IMR-90 (cell line): ENCODE measurements around the gene IFNG. TPM values are rescaled to one million over a fixed set of nuclear protein-coding genes. Genes with fewer than 3 reads are reported as not detected.

Source experiments
- ATAC-seq: fragments of 200-7000 bp; cut with Tn5 transposase; 2 replicates; pipeline ENCODE4 v1.9.1; 2020; ENCODE audit warnings: low read depth, mild to moderate bottlenecking, moderate library complexity
- BruUV-seq: library from RNA; stranded (reverse); fragments of 400-500 nt; replicated peaks from 2 replicates; lab custom pipeline; 2021; lab: Mats Ljungman, UMichigan
- CTCF ChIA-PET: fragments of 300-600 bp; formaldehyde crosslinking; extraction: SDS; loops from one replicate; lab custom pipeline; 2021; ENCODE audit warnings: antibody characterized with exemption; lab: Yijun Ruan, JAX
- POLR2A ChIA-PET: fragments of 300-600 bp; sonication (Branson Sonifier 250); formaldehyde crosslinking; loops from one replicate; lab custom pipeline; 2022; ENCODE audit warnings: antibody characterized with exemption; ENCODE audit not compliant: unreplicated experiment; lab: Charles Lee
- DNase-seq: peaks from one replicate; pipeline ENCODE4 v3.0.0; 2013
- H2AFZ ChIP-seq: replicated peaks from 2 replicates; pipeline ENCODE3; 2013; ENCODE audit warnings: low read length, mild to moderate bottlenecking; ENCODE audit not compliant: poor library complexity
- H2AK5ac ChIP-seq: 2 replicates; pipeline ENCODE4 v1.6.1; 2013; ENCODE audit warnings: low read depth, low read length, inconsistent platforms
- H2AK9ac ChIP-seq: replicated peaks from 2 replicates; pipeline ENCODE3; 2013; ENCODE audit warnings: mild to moderate bottlenecking, low read depth, low read length, moderate library complexity; ENCODE audit not compliant: poor library complexity
- H2BK120ac ChIP-seq: 2 replicates; pipeline ENCODE4 v1.6.1; 2013; ENCODE audit warnings: low read depth, low read length, inconsistent platforms
- H2BK15ac ChIP-seq: 3 replicates; pipeline ENCODE4 v1.6.1; 2013; ENCODE audit warnings: low read depth, low read length, inconsistent platforms
- H2BK20ac ChIP-seq: 2 replicates; pipeline ENCODE4 v1.6.1; 2013; ENCODE audit warnings: low read depth, mild to moderate bottlenecking, inconsistent platforms, low read length, moderate library complexity
- H2BK5ac ChIP-seq: 2 replicates; pipeline ENCODE4 v1.6.1; 2013; ENCODE audit warnings: mild to moderate bottlenecking, low read depth, low read length, inconsistent platforms; ENCODE audit not compliant: poor library complexity, severe bottlenecking
- H3K14ac ChIP-seq: replicated peaks from 2 replicates; pipeline ENCODE4 v1.6.1; 2013; ENCODE audit warnings: low read depth, low read length, inconsistent platforms
- H3K18ac ChIP-seq: 2 replicates; pipeline ENCODE4 v1.6.1; 2013; ENCODE audit warnings: low read depth, low read length, control low read depth
- H3K23ac ChIP-seq: 2 replicates; pipeline ENCODE4 v1.6.1; 2013; ENCODE audit warnings: low read depth, low read length, inconsistent platforms
- H3K27ac ChIP-seq: 2 replicates; pipeline ENCODE4 v1.5.1; 2013; ENCODE audit warnings: mild to moderate bottlenecking, control low read depth, low read length; ENCODE audit not compliant: insufficient read depth
- H3K27me3 ChIP-seq: 2 replicates; pipeline ENCODE4 v1.6.1; 2013; ENCODE audit warnings: low read length; ENCODE audit not compliant: control insufficient read depth, insufficient read depth
- H3K36me3 ChIP-seq: 2 replicates; pipeline ENCODE4 v1.6.1; 2013; ENCODE audit warnings: low read length, mixed read lengths; ENCODE audit not compliant: control insufficient read depth, insufficient read depth
- H3K4ac ChIP-seq: 2 replicates; pipeline ENCODE4 v1.6.1; 2013; ENCODE audit warnings: low read depth, low read length, inconsistent platforms
- H3K4me1 ChIP-seq: 2 replicates; pipeline ENCODE4 v1.6.1; 2013; ENCODE audit warnings: low read length, mixed read lengths; ENCODE audit not compliant: control insufficient read depth, insufficient read depth
- H3K4me2 ChIP-seq: 2 replicates; pipeline ENCODE4 v1.6.1; 2013; ENCODE audit warnings: low read depth, mild to moderate bottlenecking, control low read depth, low read length, moderate library complexity
- H3K4me3 ChIP-seq: 2 replicates; pipeline ENCODE4 v1.5.1; 2013; ENCODE audit warnings: low read depth, mild to moderate bottlenecking, control low read depth, low read length, moderate library complexity; ENCODE audit not compliant: insufficient read depth
- H3K56ac ChIP-seq: 2 replicates; pipeline ENCODE4 v1.6.1; 2013; ENCODE audit warnings: low read length, inconsistent platforms; ENCODE audit not compliant: insufficient read depth; ENCODE audit errors: extremely low read depth
- H3K79me1 ChIP-seq, 2 experiments: 2 replicates each; pipeline ENCODE4 v1.6.1; 2013; ENCODE audit warnings: low read length in 2 of 2, inconsistent platforms in 1 of 2, low read depth in 1 of 2
- H3K9ac ChIP-seq: 2 replicates; pipeline ENCODE4 v1.6.1; 2013; ENCODE audit warnings: low read depth, low read length, control low read depth
- H3K9me1 ChIP-seq: 2 replicates; pipeline ENCODE4 v1.6.1; 2013; ENCODE audit warnings: low read length, inconsistent platforms; ENCODE audit not compliant: insufficient read depth
- H3K9me3 ChIP-seq: 2 replicates; pipeline ENCODE4 v1.6.1; 2013; ENCODE audit warnings: low read length; ENCODE audit not compliant: control insufficient read depth, insufficient read depth
- H4K20me1 ChIP-seq: 2 replicates; pipeline ENCODE4 v1.6.1; 2013; ENCODE audit warnings: low read length, inconsistent platforms; ENCODE audit not compliant: insufficient read depth
- H4K5ac ChIP-seq: 2 replicates; pipeline ENCODE4 v1.6.1; 2013; ENCODE audit warnings: mild to moderate bottlenecking, low read depth, low read length, control low read depth
- H4K8ac ChIP-seq, 2 experiments: 2 replicates each; pipeline ENCODE4 v1.6.1; 2013; ENCODE audit warnings: low read depth in 2 of 2, low read length in 2 of 2, control low read depth in 1 of 2, inconsistent platforms in 1 of 2
- H4K91ac ChIP-seq: 2 replicates; pipeline ENCODE4 v1.6.1; 2013; ENCODE audit warnings: low read depth, low read length, inconsistent platforms; ENCODE audit not compliant: insufficient read depth
- CEBPB ChIP-seq: IDR thresholded peaks from 2 replicates; pipeline ENCODE4 v1.6.1; 2012; ENCODE audit warnings: low read depth, low read length, improper control_type of control experiment
- CHD1 ChIP-seq: IDR thresholded peaks from 2 replicates; pipeline ENCODE4 v1.6.1; 2012; ENCODE audit warnings: low read depth, low read length, improper control_type of control experiment
- FOS ChIP-seq: fragments of 150-350 bp; IDR thresholded peaks from 2 replicates; pipeline ENCODE4 v1.6.1; 2016; ENCODE audit warnings: low read depth, low read length
- MAFK ChIP-seq: IDR thresholded peaks from 2 replicates; pipeline ENCODE4 v1.6.1; 2012; ENCODE audit warnings: low read depth, low read length, improper control_type of control experiment
- MAZ ChIP-seq: IDR thresholded peaks from 2 replicates; pipeline ENCODE4 v1.6.1; 2012; ENCODE audit warnings: low read depth, mild to moderate bottlenecking, low read length, improper control_type of control experiment, moderate library complexity, borderline replicate concordance
- MXI1 ChIP-seq: IDR thresholded peaks from 2 replicates; pipeline ENCODE4 v1.6.1; 2012; ENCODE audit warnings: low read depth, mild to moderate bottlenecking, low read length, moderate library complexity, borderline replicate concordance
- NFE2L2 ChIP-seq: fragments of 150-350 bp; IDR thresholded peaks from 2 replicates; pipeline ENCODE4 v1.6.1; 2016; ENCODE audit warnings: low read depth, mild to moderate bottlenecking, low read length
- POLR2A ChIP-seq: IDR thresholded peaks from 2 replicates; pipeline ENCODE4 v1.6.1; 2012; ENCODE audit warnings: mild to moderate bottlenecking, low read depth, low read length
- RAD21 ChIP-seq: IDR thresholded peaks from 2 replicates; pipeline ENCODE4 v1.6.1; 2012; ENCODE audit warnings: low read length, improper control_type of control experiment
- RCOR1 ChIP-seq: IDR thresholded peaks from 2 replicates; pipeline ENCODE4 v1.6.1; 2012; ENCODE audit warnings: mild to moderate bottlenecking, low read length, improper control_type of control experiment; ENCODE audit not compliant: insufficient replicate concordance
- RFX5 ChIP-seq: IDR thresholded peaks from 2 replicates; pipeline ENCODE4 v1.8.0; 2012; ENCODE audit warnings: low read depth, mild to moderate bottlenecking, low read length, moderate library complexity
- SMC3 ChIP-seq: fragments of 150-350 bp; IDR thresholded peaks from 2 replicates; pipeline ENCODE4 v1.6.1; 2016; ENCODE audit warnings: low read depth, mild to moderate bottlenecking, antibody characterized with exemption, low read length, moderate library complexity
- WGBS, 2 experiments: methylation state at CpG; one replicate each; pipeline versions ENCODE4 v1.1.5 to v1.1.7; 2013; ENCODE audit warnings: missing lambda C conversion rate in 2 of 2; ENCODE audit not compliant: insufficient read length in 1 of 2; ENCODE audit errors: extremely low coverage in 2 of 2; 5-methylcytosine and 5-hydroxymethylcytosine counted together
- dilution Hi-C: fragments of 300-500 bp; cut with HindIII; formaldehyde crosslinking; loops from one replicate; pipeline ENCODE4 v1.14.3; 2018; ENCODE audit warnings: low sequenced_read_pairs; ENCODE audit not compliant: unreplicated experiment
- in situ Hi-C: fragments of 300-500 bp; cut with MboI; formaldehyde crosslinking; loops from 3 replicates; pipeline ENCODE4 v1.14.3; 2019; ENCODE audit warnings: low sequenced_read_pairs, inconsistent platforms, mixed read lengths
- intact Hi-C: fragments of 100-400 bp; cut with micrococcal nuclease; formaldehyde crosslinking; loops from 2 replicates; pipeline ENCODE4 v1.10.0; 2022
- polyA plus RNA-seq, 3 experiments: library from polyadenylated mRNA; depleted of rRNA; stranded (reverse); fragments of >200 nt; gene quantifications; 2 replicates each; pipeline ENCODE4 v1.2.3, GENCODE V29; 2012; ENCODE audit warnings: low replicate concordance in 1 of 3
- total RNA-seq: library from RNA; depleted of rRNA; stranded (reverse); fragments of >200 nt; gene quantifications from 2 replicates; pipeline ENCODE4 v1.2.3, GENCODE V29; 2012
- TF ChIP-seq, protein P1 (sequence below): conservative IDR thresholded peaks from 2 replicates; pipeline ENCODE4 v1.5.1; 2012; ENCODE audit warnings: mild to moderate bottlenecking, low read depth, low read length, improper control_type of control experiment
- TF ChIP-seq, protein P2 (sequence below): fragments of 150-350 bp; IDR thresholded peaks from 2 replicates; pipeline ENCODE4 v1.6.1; 2017; ENCODE audit warnings: mild to moderate bottlenecking, antibody characterized with exemption, low read length, low read depth
- TF ChIP-seq, protein P3 (sequence below): fragments of 150-350 bp; IDR thresholded peaks from 2 replicates; pipeline ENCODE4 v1.6.1; 2016; ENCODE audit warnings: low read depth, mild to moderate bottlenecking, low read length, moderate library complexity, borderline replicate concordance

Gene IFNG
- total and polyA plus RNA-seq, 2 of the 4 experiments (the other 2 are of a cell fraction) = not detected

DNA sequence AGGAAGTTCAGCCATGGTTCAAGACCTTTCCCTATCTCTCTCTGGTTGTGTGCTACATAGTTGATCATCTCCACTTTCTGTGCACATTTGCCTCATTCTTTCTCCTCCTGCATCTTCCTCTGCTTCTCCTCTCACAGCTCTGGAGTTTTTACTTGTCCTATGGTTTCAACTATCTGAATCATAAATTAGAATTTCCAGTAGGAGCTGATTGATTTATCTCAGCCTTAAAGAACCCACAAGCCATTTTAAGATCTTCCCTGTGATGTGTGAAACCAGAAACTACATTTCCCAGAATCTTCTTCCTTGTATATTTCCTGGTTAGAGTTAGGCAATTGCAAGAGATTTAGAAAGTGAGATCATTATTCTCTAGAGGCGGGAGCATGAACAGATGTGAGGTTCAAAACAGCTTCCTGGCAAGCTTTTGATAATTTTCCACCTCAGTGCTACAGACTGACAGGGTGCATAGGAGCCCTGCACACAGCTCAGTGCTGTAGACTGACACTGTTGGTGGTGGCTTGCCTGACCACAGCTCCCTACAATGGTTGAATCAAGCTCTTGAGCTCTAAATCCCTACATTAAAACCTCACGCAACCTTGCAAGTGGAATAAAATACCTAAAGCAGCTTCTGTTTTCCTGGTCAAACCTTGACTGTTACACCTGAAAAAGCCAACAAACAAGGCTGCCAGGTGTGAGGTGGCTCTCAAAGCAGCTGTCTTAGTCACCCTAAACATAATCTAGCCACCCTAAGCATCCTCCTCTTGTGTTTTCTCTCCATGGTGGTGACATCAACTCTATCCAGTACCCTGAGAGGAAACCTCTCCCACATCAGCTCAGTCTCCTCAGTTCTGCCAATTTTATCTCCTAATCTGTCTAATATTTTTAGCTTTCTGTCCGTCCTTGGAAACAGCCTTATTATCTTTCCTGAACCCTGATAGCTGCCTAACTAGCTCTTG lies 21.5 kb upstream of the IFNG start:
- no peak overlapping the region for H3K27ac ChIP-seq
- no peak overlapping the region for H3K9ac ChIP-seq
- no peak overlapping the region for H4K5ac ChIP-seq
- no peak overlapping the region for H3K4me3 ChIP-seq
- CTCF ChIA-PET = no interaction called here
- ATAC-seq (no peak), DNase-seq (no peak)
- H3K79me1 ChIP-seq = no peaks in the 10 kb centered on the region
- no peaks in the 10 kb centered on the region for H3K9me3 ChIP-seq
- no peak overlapping the region for H3K18ac ChIP-seq
- H3K9me1 ChIP-seq = no peaks in the 10 kb centered on the region
- no peak overlapping the region for H2BK120ac ChIP-seq
- no peaks in the 10 kb centered on the region for H3K4me1 ChIP-seq
- no peak overlapping the region for H4K91ac ChIP-seq
- intact Hi-C loops = no loop called here
- no peak overlapping the region for H2BK15ac ChIP-seq
- no peak overlapping the region for H2AFZ ChIP-seq
- H3K36me3 ChIP-seq = no peaks in the 10 kb centered on the region
- H3K4ac ChIP-seq = no peak overlapping the region
- no peak overlapping the region for H2AK5ac ChIP-seq
- H3K23ac ChIP-seq = no peak overlapping the region
- H2AK9ac ChIP-seq = no peak overlapping the region
- no peak overlapping the region for H3K14ac ChIP-seq
- POLR2A ChIA-PET = no interaction called here
- H3K56ac ChIP-seq = no peak overlapping the region
- no peaks in the 10 kb centered on the region for H4K20me1 ChIP-seq
- WGBS, 2 experiments = 57% methylated on average over 2 of the region's 3 CpGs; no CpG with 5 or more reads in 1 of the 2 experiments
- H4K8ac ChIP-seq = no peak overlapping the region
- H2BK20ac ChIP-seq = no peak overlapping the region
- in situ Hi-C loops = no loop called here
- H3K4me2 ChIP-seq = no peak overlapping the region
- no peaks in the 10 kb centered on the region; the same call in 1 of the 2 replicates for H3K27me3 ChIP-seq
- BruUV-seq = no TSS peak
- dilution Hi-C loops = no loop called here
- no peak overlapping the region for H2BK5ac ChIP-seq
- TF ChIP-seq CHD1 (no peak), RAD21 (no peak), RCOR1 (no peak), MXI1 (no peak), RFX5 (no peak), MAZ (no peak), CEBPB (no peak), SMC3 (no peak), POLR2A (no peak), MAFK (no peak), NFE2L2 (no peak), FOS (no peak)
- TF ChIP-seq, protein P1, sequence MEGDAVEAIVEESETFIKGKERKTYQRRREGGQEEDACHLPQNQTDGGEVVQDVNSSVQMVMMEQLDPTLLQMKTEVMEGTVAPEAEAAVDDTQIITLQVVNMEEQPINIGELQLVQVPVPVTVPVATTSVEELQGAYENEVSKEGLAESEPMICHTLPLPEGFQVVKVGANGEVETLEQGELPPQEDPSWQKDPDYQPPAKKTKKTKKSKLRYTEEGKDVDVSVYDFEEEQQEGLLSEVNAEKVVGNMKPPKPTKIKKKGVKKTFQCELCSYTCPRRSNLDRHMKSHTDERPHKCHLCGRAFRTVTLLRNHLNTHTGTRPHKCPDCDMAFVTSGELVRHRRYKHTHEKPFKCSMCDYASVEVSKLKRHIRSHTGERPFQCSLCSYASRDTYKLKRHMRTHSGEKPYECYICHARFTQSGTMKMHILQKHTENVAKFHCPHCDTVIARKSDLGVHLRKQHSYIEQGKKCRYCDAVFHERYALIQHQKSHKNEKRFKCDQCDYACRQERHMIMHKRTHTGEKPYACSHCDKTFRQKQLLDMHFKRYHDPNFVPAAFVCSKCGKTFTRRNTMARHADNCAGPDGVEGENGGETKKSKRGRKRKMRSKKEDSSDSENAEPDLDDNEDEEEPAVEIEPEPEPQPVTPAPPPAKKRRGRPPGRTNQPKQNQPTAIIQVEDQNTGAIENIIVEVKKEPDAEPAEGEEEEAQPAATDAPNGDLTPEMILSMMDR = no peak
- TF ChIP-seq, protein P2, sequence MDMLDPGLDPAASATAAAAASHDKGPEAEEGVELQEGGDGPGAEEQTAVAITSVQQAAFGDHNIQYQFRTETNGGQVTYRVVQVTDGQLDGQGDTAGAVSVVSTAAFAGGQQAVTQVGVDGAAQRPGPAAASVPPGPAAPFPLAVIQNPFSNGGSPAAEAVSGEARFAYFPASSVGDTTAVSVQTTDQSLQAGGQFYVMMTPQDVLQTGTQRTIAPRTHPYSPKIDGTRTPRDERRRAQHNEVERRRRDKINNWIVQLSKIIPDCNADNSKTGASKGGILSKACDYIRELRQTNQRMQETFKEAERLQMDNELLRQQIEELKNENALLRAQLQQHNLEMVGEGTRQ = no peak
- TF ChIP-seq, protein P3, sequence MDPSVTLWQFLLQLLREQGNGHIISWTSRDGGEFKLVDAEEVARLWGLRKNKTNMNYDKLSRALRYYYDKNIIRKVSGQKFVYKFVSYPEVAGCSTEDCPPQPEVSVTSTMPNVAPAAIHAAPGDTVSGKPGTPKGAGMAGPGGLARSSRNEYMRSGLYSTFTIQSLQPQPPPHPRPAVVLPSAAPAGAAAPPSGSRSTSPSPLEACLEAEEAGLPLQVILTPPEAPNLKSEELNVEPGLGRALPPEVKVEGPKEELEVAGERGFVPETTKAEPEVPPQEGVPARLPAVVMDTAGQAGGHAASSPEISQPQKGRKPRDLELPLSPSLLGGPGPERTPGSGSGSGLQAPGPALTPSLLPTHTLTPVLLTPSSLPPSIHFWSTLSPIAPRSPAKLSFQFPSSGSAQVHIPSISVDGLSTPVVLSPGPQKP = no peak
